ENCODE data around the gene SDE2.

Gene SDE2

GRCh38 chr1:225981714-225982113 is 17.4 kb downstream of the SDE2 start:
- H3K27ac ChIP-seq: peak overlapping the region; percentile 89
- no peak for TF ChIP-seq CTCF (conservative IDR thresholded peaks at IDR 0.05)

- TF ChIP-seq CTCF (conservative IDR thresholded peaks at IDR 0.05): no peak
- peak overlapping the region; percentile 89 for H3K27ac ChIP-seq
Measured at GRCh38 chr1:225980005-225980836, 18.9 kb downstream of the SDE2 start.

- no peak for TF ChIP-seq CTCF (conservative IDR thresholded peaks at IDR 0.05)
- peak overlapping the region; percentile 89 for H3K27ac ChIP-seq
Measured at GRCh38 chr1:225979421-225979820, 19.7 kb downstream of the SDE2 start.

GRCh38 chr1:225977937-225978748 is 21.0 kb downstream of the SDE2 start:
- TF ChIP-seq CTCF (conservative IDR thresholded peaks at IDR 0.05): no peak
- H3K27ac ChIP-seq: peak overlapping the region; percentile 89

GRCh38 chr1:225975146-225975545 is 24.0 kb downstream of the SDE2 start:
- H3K27ac ChIP-seq: peak overlapping the region; percentile 49; the same call in 1 of the 2 replicates

- no peak for TF ChIP-seq CTCF (conservative IDR thresholded peaks at IDR 0.05)
- peak overlapping the region; percentile 49; the same call in 1 of the 2 replicates for H3K27ac ChIP-seq
Measured at GRCh38 chr1:225974454-225974853, 24.7 kb downstream of the SDE2 start.

- peak overlapping the region; percentile 48 for H3K27ac ChIP-seq
- TF ChIP-seq CTCF (conservative IDR thresholded peaks at IDR 0.05): no peak
Measured at GRCh38 chr1:225973158-225973557, 26.0 kb downstream of the SDE2 start.
